C4-2B (cell line): ENCODE measurements around the gene MORC4.

Source experiments
- CTCF ChIP-seq: fragments of 450-650 bp; conservative IDR thresholded peaks from 2 replicates; pipeline ENCODE4 v1.5.1; 2017; ENCODE audit warnings: mild to moderate bottlenecking
- ZFX ChIP-seq: fragments of 450-650 bp; IDR thresholded peaks from 2 replicates; pipeline ENCODE4 v1.6.1; 2017

GRCh38 chrX:106964290-106964689 lies 35.7 kb downstream of the MORC4 start:
- no peak for TF ChIP-seq CTCF
- no peak for TF ChIP-seq ZFX
